Activated B cell treated with CpG ODN at 0.5 μM for 24 hours (primary cell): Measurements from ENCODE around the gene USP49. TPM values are rescaled to one million over a fixed set of nuclear protein-coding genes. Genes with fewer than 3 reads are reported as not detected.
"Not testable (repeated sequence)": the region's sequence is repeated elsewhere in the genome, so short reads cannot be mapped to it uniquely, and the experiment has no call there.

ENCODE experiments used
- ATAC-seq: fragments of 200-7000 bp; cut with Tn5 transposase; one replicate; pipeline ENCODE4 v1.10.0; 2021; ENCODE audit warnings: low read depth, mild to moderate bottlenecking, moderate library complexity
- CTCF ChIA-PET: fragments of 350-600 bp; sonication (Branson Sonifier 250); formaldehyde crosslinking; loops from one replicate; lab custom pipeline; 2021; ENCODE audit warnings: antibody characterized with exemption; lab: Charles Lee
- POLR2A ChIA-PET: fragments of 350-600 bp; sonication (Branson Sonifier 250); formaldehyde crosslinking; loops from one replicate; lab custom pipeline; 2021; ENCODE audit warnings: antibody characterized with exemption; lab: Charles Lee
- DNase-seq: peaks from one replicate; pipeline ENCODE4 v3.0.0; 2022
- H3K27ac Mint-ChIP-seq: one replicate; pipeline ENCODE4 v1.8.0; 2020; ENCODE audit warnings: mixed read lengths
- H3K27me3 Mint-ChIP-seq: one replicate; pipeline ENCODE4 v1.8.0; 2021; ENCODE audit warnings: mixed read lengths
- H3K36me3 Mint-ChIP-seq: one replicate; pipeline ENCODE4 v1.8.0; 2021; ENCODE audit warnings: low read depth, mixed read lengths
- H3K4me1 Mint-ChIP-seq: one replicate; pipeline ENCODE4 v1.8.0; 2021; ENCODE audit warnings: mixed read lengths
- H3K4me3 Mint-ChIP-seq: one replicate; pipeline ENCODE4 v1.8.0; 2020; ENCODE audit warnings: mild to moderate bottlenecking, mixed read lengths
- H3K9me3 Mint-ChIP-seq: one replicate; pipeline ENCODE4 v1.8.0; 2020; ENCODE audit warnings: mixed read lengths
- intact Hi-C: fragments of 100-400 bp; cut with micrococcal nuclease; formaldehyde crosslinking; loops from one replicate; pipeline ENCODE4 v1.15.1; 2024
- total RNA-seq: library from RNA; stranded (reverse); gene quantifications from 2 replicates; pipeline ENCODE4 v1.2.3, GENCODE V29; 2022
- TF ChIP-seq, protein P1 (sequence below): fragments of 200-600 bp; IDR thresholded peaks from one replicate; pipeline ENCODE4 v1.8.0; 2022; ENCODE audit warnings: antibody characterized with exemption, mild to moderate bottlenecking

The USP49 gene
- total RNA-seq: 7.7 and 8.0 TPM in 2 replicates

- Mint-ChIP-seq H3K27ac (peak within 1 kb of the TSS; percentile 95), H3K4me1 (peaks cover 14% of the 10 kb centered on the region), H3K9me3 (no peaks in the 10 kb centered on the region), H3K27me3 (no peaks in the 10 kb centered on the region), H3K36me3 (peaks cover 8% of the 10 kb centered on the region), H3K4me3 (no peak within 1 kb of the TSS)
- TF ChIP-seq, protein P1, sequence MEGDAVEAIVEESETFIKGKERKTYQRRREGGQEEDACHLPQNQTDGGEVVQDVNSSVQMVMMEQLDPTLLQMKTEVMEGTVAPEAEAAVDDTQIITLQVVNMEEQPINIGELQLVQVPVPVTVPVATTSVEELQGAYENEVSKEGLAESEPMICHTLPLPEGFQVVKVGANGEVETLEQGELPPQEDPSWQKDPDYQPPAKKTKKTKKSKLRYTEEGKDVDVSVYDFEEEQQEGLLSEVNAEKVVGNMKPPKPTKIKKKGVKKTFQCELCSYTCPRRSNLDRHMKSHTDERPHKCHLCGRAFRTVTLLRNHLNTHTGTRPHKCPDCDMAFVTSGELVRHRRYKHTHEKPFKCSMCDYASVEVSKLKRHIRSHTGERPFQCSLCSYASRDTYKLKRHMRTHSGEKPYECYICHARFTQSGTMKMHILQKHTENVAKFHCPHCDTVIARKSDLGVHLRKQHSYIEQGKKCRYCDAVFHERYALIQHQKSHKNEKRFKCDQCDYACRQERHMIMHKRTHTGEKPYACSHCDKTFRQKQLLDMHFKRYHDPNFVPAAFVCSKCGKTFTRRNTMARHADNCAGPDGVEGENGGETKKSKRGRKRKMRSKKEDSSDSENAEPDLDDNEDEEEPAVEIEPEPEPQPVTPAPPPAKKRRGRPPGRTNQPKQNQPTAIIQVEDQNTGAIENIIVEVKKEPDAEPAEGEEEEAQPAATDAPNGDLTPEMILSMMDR: no peak
- peak; percentile 90 for DNase-seq
- intact Hi-C loops: loop anchor here (1.0 to 5.0 kb wide), 8 partner anchors 26 to 1877 kb away; partner anchors contain the start of genes BYSL, CCND3, MED20 and NFYA
- ChIA-PET POLR2A (interaction anchor here (0.5 to 5.5 kb wide), 36 partner anchors 9 to 1676 kb away, joined by 3 to 60 read pairs (median 4); partner anchors contain the start of genes BICRAL, BYSL, CCND3 and MED20), CTCF (interaction anchor here (0.7 to 3.0 kb wide), 7 partner anchors 26 to 149 kb away, joined by 3 to 21 read pairs (median 6); partner anchors contain the start of genes BYSL, MED20 and TOMM6)
- peak; percentile 92 for ATAC-seq
These were observed at the start of gene USP49 for GRCh38 chr6:41895300-41896233. Gene USP49 (minus strand): TSS chr6:41895375. CDS start chr6:41806983, 88,392 bp downstream.

GRCh38 chr6:41943456-41943855, 48.3 kb upstream of the USP49 start:
- TF ChIP-seq, protein P1: no peak
- Mint-ChIP-seq H3K27me3 (no peaks in the 10 kb centered on the region), H3K9me3 (no peaks in the 10 kb centered on the region), H3K27ac (no peak overlapping the region), H3K4me1 (peaks cover 35% of the 10 kb centered on the region), H3K4me3 (no peak overlapping the region), H3K36me3 (peaks cover 8% of the 10 kb centered on the region)
- ChIA-PET POLR2A (interaction anchor here (0.7 to 1.9 kb wide), 3 partner anchors 82 to 873 kb away, joined by 4 to 9 read pairs (median 5); partner anchors contain the start of gene TOMM6), CTCF (interaction anchor here (1.4 to 8.0 kb wide), 2 partner anchors 22 to 99 kb away, joined by 5 to 90 read pairs; partner anchors contain the start of genes BYSL and MED20)
- intact Hi-C loops: loop anchor here (5.0 kb wide), 1 partner anchor 34 kb away; no protein-coding TSS in a partner anchor
- DNase-seq (no peak), ATAC-seq (no peak)

- not testable (repeated sequence) for DNase-seq, H3K4me3 Mint-ChIP-seq, ATAC-seq, H3K9me3 Mint-ChIP-seq, H3K27me3 Mint-ChIP-seq, H3K36me3 Mint-ChIP-seq
- CTCF ChIA-PET: interaction anchor here (1.3 to 8.0 kb wide), 2 partner anchors 22 to 100 kb away, joined by 6 to 90 read pairs; partner anchors contain the start of genes BYSL and MED20
- POLR2A ChIA-PET: interaction anchor here (0.6 to 13.0 kb wide), 8 partner anchors 60 to 873 kb away, joined by 3 to 195 read pairs (median 6); partner anchors contain the start of genes TAF8 and TOMM6
- H3K27ac Mint-ChIP-seq: peak overlapping the region; percentile 89
- peaks cover 40% of the 10 kb centered on the region for H3K4me1 Mint-ChIP-seq
- intact Hi-C loops: loop anchor here (5.0 kb wide), 1 partner anchor 34 kb away; no protein-coding TSS in a partner anchor
These were observed 47.7 kb upstream of the USP49 start for GRCh38 chr6:41942882-41943281.

DNA sequence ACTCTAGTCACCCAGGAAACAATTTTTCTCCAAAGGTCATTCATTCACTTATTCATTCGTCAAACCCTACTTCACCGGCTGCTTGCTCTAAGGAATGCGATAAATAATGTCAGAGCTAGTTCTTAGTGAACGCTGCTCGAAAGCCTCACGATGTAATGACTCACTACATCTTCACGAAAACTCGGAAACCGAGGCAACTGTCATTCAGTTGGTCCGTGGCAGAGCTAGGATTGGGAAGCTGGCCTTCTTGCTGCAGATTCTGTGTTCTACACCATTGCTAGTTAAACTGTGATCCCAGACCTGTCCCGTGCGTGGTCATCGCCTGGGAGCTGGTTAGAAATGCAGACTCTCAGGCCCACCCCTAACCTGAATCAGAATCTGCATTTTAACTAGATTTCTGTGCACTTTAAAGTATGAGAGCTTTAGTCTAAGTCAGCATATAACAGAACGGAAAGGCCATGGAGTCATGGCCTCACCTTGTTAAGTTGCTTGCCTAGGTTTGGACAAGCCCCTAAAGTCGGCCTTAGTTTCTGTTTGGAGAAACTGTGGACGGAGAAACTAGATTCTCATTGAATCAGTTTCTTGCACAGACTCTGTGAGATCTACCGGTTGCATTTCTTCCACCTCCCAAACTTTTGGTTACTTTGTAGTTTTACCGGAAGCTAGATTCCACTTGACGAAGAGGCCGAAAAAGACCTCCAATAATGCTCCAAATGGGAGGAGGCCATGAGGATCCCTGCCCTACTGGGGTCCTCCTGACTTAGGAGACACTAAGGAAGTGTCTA, 47.1 kb upstream of the USP49 start:
- peak overlapping the region; percentile 90 for H3K4me3 Mint-ChIP-seq
- no peaks in the 10 kb centered on the region for H3K27me3 Mint-ChIP-seq
- ChIA-PET CTCF (interaction anchor here (0.9 to 8.0 kb wide), 4 partner anchors 19 to 155 kb away, joined by 4 to 90 read pairs (median 5); partner anchors contain the start of genes BYSL, MED20 and TOMM6), POLR2A (interaction anchor here (0.6 to 13.0 kb wide), 15 partner anchors 8 to 872 kb away, joined by 3 to 195 read pairs (median 4); partner anchors contain the start of genes BYSL, MED20, TAF8 and TOMM6)
- DNase-seq (no peak), ATAC-seq (peak; percentile 18)
- no peaks in the 10 kb centered on the region for H3K9me3 Mint-ChIP-seq
- TF ChIP-seq, protein P1: no peak
- H3K36me3 Mint-ChIP-seq: peaks cover 13% of the 10 kb centered on the region
- peak overlapping the region; percentile 89 for H3K27ac Mint-ChIP-seq
- intact Hi-C loops: loop anchor here (5.0 kb wide), 1 partner anchor 35 kb away; no protein-coding TSS in a partner anchor
- peaks cover 47% of the 10 kb centered on the region for H3K4me1 Mint-ChIP-seq
